GM13977 (cell line): ENCODE results near the gene AGAP1.

ENCODE experiments used
- DNase-seq: peaks from one replicate; pipeline ENCODE4 v3.0.0; 2012; ENCODE audit warnings: low spot score
- CTCF ChIP-seq: IDR thresholded peaks from 2 replicates; pipeline ENCODE4 v1.5.1; 2012; ENCODE audit warnings: mild to moderate bottlenecking, control low read depth; ENCODE audit not compliant: insufficient read depth; ENCODE audit errors: extremely low read depth, missing control alignments
- in situ Hi-C: fragments of 300-500 bp; cut with MboI; formaldehyde crosslinking; loops from one replicate; pipeline ENCODE4 v1.12.0; 2022; ENCODE audit warnings: low sequenced_read_pairs, low pct_unique_long_range_greater_than_20kb, mixed read lengths, inconsistent platforms; ENCODE audit not compliant: unreplicated experiment

The AGAP1 gene

GRCh38 chr2:235678712-235679111 lies 184.9 kb downstream of the AGAP1 start:
- no peak for TF ChIP-seq CTCF
- in situ Hi-C loops, result no loop called here
- no peak for DNase-seq

- in situ Hi-C loops, result no loop called here
- no peak for DNase-seq
- no peak for TF ChIP-seq CTCF
Observed at GRCh38 chr2:235679471-235679870, 185.6 kb downstream of the AGAP1 start.

GRCh38 chr2:235685024-235685721 lies 191.3 kb downstream of the AGAP1 start:
- in situ Hi-C loops, result no loop called here

GRCh38 chr2:235688511-235689426 lies 194.9 kb downstream of the AGAP1 start:
- in situ Hi-C loops, result no loop called here
- no peak for DNase-seq
- no peak for TF ChIP-seq CTCF

More at GRCh38 chr2:235685024-235685721, 191.3 kb downstream of the AGAP1 start:
- no peak for TF ChIP-seq CTCF
- DNase-seq, result no peak

GRCh38 chr2:235689427-235689853 lies 195.6 kb downstream of the AGAP1 start:
- no peak for DNase-seq
- in situ Hi-C loops, result no loop called here
- TF ChIP-seq CTCF, result no peak

- TF ChIP-seq CTCF, result no peak
- in situ Hi-C loops, result no loop called here
- no peak for DNase-seq
Observed at GRCh38 chr2:235690082-235690808, 196.4 kb downstream of the AGAP1 start.
